GM18499 (cell line): ENCODE data around the gene TFF2.

Source experiments
- ATAC-seq: cut with Tn5 transposase; IDR thresholded peaks from one replicate; pipeline ENCODE4 v1.9.1; 2021; ENCODE audit warnings: moderate number of reproducible peaks; ENCODE audit not compliant: insufficient read depth, unreplicated experiment

TFF2 gene

GRCh38 chr21:42367367-42368165 is 16.8 kb upstream of the TFF2 start:
- no peak for ATAC-seq

GRCh38 chr21:42366292-42367010 is 15.7 kb upstream of the TFF2 start, which contains the start of gene TFF1:
Gene TFF1, minus strand, starts transcription at chr21:42366535. Its CDS starts 40 bp downstream, at chr21:42366495.
- ATAC-seq, result no peak

GRCh38 chr21:42365770-42366169 is 15.0 kb upstream of the TFF2 start:
- no peak for ATAC-seq

GRCh38 chr21:42364304-42364865 is 13.6 kb upstream of the TFF2 start:
- ATAC-seq, result no peak

- ATAC-seq, result no peak
These were observed 12.5 kb upstream of the TFF2 start for GRCh38 chr21:42363312-42363711.

- ATAC-seq, result no peak
These were observed 11.9 kb upstream of the TFF2 start for GRCh38 chr21:42362700-42363099.

GRCh38 chr21:42362198-42362597 is 11.4 kb upstream of the TFF2 start:
- ATAC-seq, result no peak

- ATAC-seq, result no peak
These were observed 10.5 kb upstream of the TFF2 start for GRCh38 chr21:42361286-42361685.

GRCh38 chr21:42360317-42360716 is 9.5 kb upstream of the TFF2 start:
- no peak for ATAC-seq

- no peak for ATAC-seq
These were observed 8.1 kb upstream of the TFF2 start for GRCh38 chr21:42358937-42359336.

GRCh38 chr21:42358261-42358660 is 7.5 kb upstream of the TFF2 start:
- ATAC-seq, result no peak

- ATAC-seq, result no peak
These were observed 6.5 kb upstream of the TFF2 start for GRCh38 chr21:42357307-42357706.

GRCh38 chr21:42356650-42357049 is 5.9 kb upstream of the TFF2 start:
- ATAC-seq, result no peak

GRCh38 chr21:42356046-42356445 is 5.3 kb upstream of the TFF2 start:
- ATAC-seq, result no peak

- no peak for ATAC-seq
These were observed 2.8 kb upstream of the TFF2 start for GRCh38 chr21:42353623-42354022.

- no peak for ATAC-seq
These were observed 1.8 kb upstream of the TFF2 start for GRCh38 chr21:42352441-42353095.

GRCh38 chr21:42351626-42352440 is 1.0 kb upstream of the TFF2 start:
- ATAC-seq, result no peak

- ATAC-seq, result no peak
These were observed 380 bp downstream of the TFF2 start for GRCh38 chr21:42350318-42350910.

GRCh38 chr21:42349420-42350317 is 1.1 kb downstream of the TFF2 start:
- ATAC-seq, result no peak
